OCI-LY1 (cell line): ENCODE measurements around the gene SRI.

Source experiments
- EZH2 ChIP-seq: fragments of 200-600 bp; sonication (generic), shearing (Covaris generic); IDR thresholded peaks from 2 replicates; pipeline ENCODE4 v1.8.0; 2017; ENCODE audit warnings: borderline replicate concordance, mixed run types, mild to moderate bottlenecking, antibody characterized with exemption, low read length, moderate library complexity, mixed read lengths
- TF ChIP-seq, protein P1 (sequence below): fragments of 200-600 bp; sonication (generic), shearing (Covaris generic); IDR thresholded peaks from 2 replicates; pipeline ENCODE4 v1.5.1; 2017; ENCODE audit warnings: mild to moderate bottlenecking, antibody characterized with exemption, low read length, moderate library complexity, mixed read lengths

DNA sequence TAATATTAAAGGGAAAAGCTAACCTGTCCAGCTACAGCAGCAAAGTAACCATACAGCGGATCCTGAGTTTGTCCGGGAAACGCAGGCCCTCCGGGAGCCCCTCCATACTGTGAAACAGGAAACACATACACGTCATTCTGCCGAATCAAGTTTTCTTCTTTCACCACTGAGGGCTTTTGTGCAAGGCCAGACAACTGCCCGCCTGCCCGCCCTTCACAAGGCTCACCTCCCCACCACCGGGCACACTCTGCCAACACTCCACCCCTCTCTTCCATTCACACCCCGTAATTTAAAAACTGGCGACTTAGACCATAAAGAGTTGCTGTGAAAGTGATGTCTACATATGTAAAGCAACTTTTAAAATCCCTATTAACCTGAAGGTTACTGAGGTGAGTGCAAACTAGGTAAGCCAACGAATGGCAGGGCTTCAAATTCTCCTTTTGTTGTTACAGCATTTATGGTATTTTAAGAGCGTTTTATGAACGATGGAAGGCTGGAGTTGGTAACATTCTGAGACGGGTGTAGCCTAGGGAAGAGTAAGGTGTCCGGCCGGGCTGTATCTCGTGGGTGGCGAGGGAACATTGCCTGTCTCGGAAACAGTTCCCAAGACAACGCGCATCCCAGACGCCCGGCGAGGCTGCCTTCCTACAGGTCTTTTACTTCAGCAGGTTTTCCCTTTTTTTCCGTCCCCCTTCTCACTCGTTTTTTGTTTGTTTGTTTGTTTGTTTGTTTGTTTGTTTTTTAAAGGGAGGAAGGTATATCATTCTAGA lies 817 bp downstream of the SRI start:
- TF ChIP-seq, protein P1, sequence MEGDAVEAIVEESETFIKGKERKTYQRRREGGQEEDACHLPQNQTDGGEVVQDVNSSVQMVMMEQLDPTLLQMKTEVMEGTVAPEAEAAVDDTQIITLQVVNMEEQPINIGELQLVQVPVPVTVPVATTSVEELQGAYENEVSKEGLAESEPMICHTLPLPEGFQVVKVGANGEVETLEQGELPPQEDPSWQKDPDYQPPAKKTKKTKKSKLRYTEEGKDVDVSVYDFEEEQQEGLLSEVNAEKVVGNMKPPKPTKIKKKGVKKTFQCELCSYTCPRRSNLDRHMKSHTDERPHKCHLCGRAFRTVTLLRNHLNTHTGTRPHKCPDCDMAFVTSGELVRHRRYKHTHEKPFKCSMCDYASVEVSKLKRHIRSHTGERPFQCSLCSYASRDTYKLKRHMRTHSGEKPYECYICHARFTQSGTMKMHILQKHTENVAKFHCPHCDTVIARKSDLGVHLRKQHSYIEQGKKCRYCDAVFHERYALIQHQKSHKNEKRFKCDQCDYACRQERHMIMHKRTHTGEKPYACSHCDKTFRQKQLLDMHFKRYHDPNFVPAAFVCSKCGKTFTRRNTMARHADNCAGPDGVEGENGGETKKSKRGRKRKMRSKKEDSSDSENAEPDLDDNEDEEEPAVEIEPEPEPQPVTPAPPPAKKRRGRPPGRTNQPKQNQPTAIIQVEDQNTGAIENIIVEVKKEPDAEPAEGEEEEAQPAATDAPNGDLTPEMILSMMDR: no peak
- no peak for TF ChIP-seq EZH2
